GM23338 (cell line): ENCODE measurements around the gene OPALIN. TPM values are rescaled to one million over a fixed set of nuclear protein-coding genes. Genes with fewer than 3 reads are reported as not detected.

Source experiments
- ATAC-seq: fragments of 200-7000 bp; cut with Tn5 transposase; 3 replicates; pipeline ENCODE4 v1.9.1; 2020
- DNase-seq: peaks from one replicate; pipeline ENCODE4 v3.0.0-alpha.2; 2015; ENCODE audit warnings: low spot score
- H2AFZ ChIP-seq: fragments of 200-600 bp; sonication (generic); 2 replicates; pipeline ENCODE4 v1.8.0; 2016; ENCODE audit warnings: antibody characterized with exemption, mild to moderate bottlenecking, moderate library complexity
- H3F3A ChIP-seq: fragments of 200-600 bp; sonication (generic); replicated peaks from 2 replicates; pipeline ENCODE4 v1.8.0; 2017; ENCODE audit warnings: antibody characterized with exemption, mixed run types, low read depth
- H3K27ac ChIP-seq: fragments of 200-600 bp; sonication (generic); 2 replicates; pipeline ENCODE4 v1.6.1; 2016; ENCODE audit warnings: low read depth
- H3K27me3 ChIP-seq: fragments of 200-600 bp; sonication (generic); 2 replicates; pipeline ENCODE4 v1.8.0; 2016; ENCODE audit warnings: mild to moderate bottlenecking, mixed run types, moderate library complexity; ENCODE audit not compliant: insufficient read depth
- H3K36me3 ChIP-seq: fragments of 200-600 bp; sonication (generic); 2 replicates; pipeline ENCODE4 v1.8.0; 2016; ENCODE audit warnings: mild to moderate bottlenecking; ENCODE audit not compliant: insufficient read depth
- H3K4me1 ChIP-seq: fragments of 200-600 bp; sonication (generic); 2 replicates; pipeline ENCODE4 v1.8.0; 2016; ENCODE audit warnings: mild to moderate bottlenecking, moderate library complexity; ENCODE audit not compliant: insufficient read depth
- H3K4me2 ChIP-seq: fragments of 200-600 bp; sonication (generic); 2 replicates; pipeline ENCODE4 v1.7.1; 2017; ENCODE audit warnings: mixed run types
- H3K4me3 ChIP-seq: fragments of 200-600 bp; sonication (generic); 2 replicates; pipeline ENCODE4 v1.6.1; 2016; ENCODE audit warnings: mixed run types
- H3K79me2 ChIP-seq: fragments of 200-600 bp; sonication (generic); replicated peaks from 2 replicates; pipeline ENCODE4 v1.8.0; 2017; ENCODE audit warnings: mild to moderate bottlenecking; ENCODE audit not compliant: insufficient read depth
- H3K9me2 ChIP-seq: fragments of 200-600 bp; sonication (generic); 2 replicates; pipeline ENCODE4 v1.8.0; 2017; ENCODE audit not compliant: insufficient read depth
- H4K20me1 ChIP-seq: fragments of 200-600 bp; sonication (generic); replicated peaks from 2 replicates; pipeline ENCODE4 v1.8.0; 2017; ENCODE audit warnings: mild to moderate bottlenecking; ENCODE audit not compliant: insufficient read depth
- H3K27ac Mint-ChIP-seq: 2 replicates; pipeline ENCODE4 v1.8.0; 2020; ENCODE audit warnings: inconsistent platforms, mild to moderate bottlenecking, moderate library complexity, mixed read lengths
- H3K27me3 Mint-ChIP-seq: 3 replicates; pipeline ENCODE4 v1.8.0; 2022; ENCODE audit warnings: low read depth, mild to moderate bottlenecking, moderate library complexity, mixed read lengths, inconsistent platforms; ENCODE audit not compliant: insufficient read depth, poor library complexity
- H3K36me3 Mint-ChIP-seq: 3 replicates; pipeline ENCODE4 v1.8.0; 2021; ENCODE audit warnings: low read depth, mild to moderate bottlenecking, inconsistent platforms, moderate library complexity, mixed read lengths
- H3K4me1 Mint-ChIP-seq: 3 replicates; pipeline ENCODE4 v1.8.0; 2020; ENCODE audit warnings: mild to moderate bottlenecking, inconsistent platforms, mixed read lengths
- H3K4me3 Mint-ChIP-seq: 3 replicates; pipeline ENCODE4 v1.8.0; 2021; ENCODE audit warnings: moderate library complexity, mild to moderate bottlenecking, inconsistent platforms, mixed read lengths
- H3K9me3 Mint-ChIP-seq: 3 replicates; pipeline ENCODE4 v1.8.0; 2020; ENCODE audit warnings: moderate library complexity, mild to moderate bottlenecking, inconsistent platforms, mixed read lengths
- CREB1 ChIP-seq: fragments of 250-450 bp; sonication (Bioruptor Pico); IDR thresholded peaks from 2 replicates; pipeline ENCODE4 v1.5.0; 2020; ENCODE audit warnings: low read depth, mild to moderate bottlenecking, moderate library complexity
- EZH2phosphoT487 ChIP-seq: fragments of 200-600 bp; sonication (generic); IDR thresholded peaks from one replicate; pipeline ENCODE4 v1.8.1; 2018; ENCODE audit warnings: antibody characterized with exemption; ENCODE audit not compliant: unreplicated experiment
- JUNB ChIP-seq: IDR thresholded peaks from one replicate; pipeline ENCODE4 v1.6.1; 2016; ENCODE audit warnings: antibody characterized with exemption; ENCODE audit not compliant: unreplicated experiment
- POLR2AphosphoS5 ChIP-seq: IDR thresholded peaks from 2 replicates; pipeline ENCODE4 v1.6.1; 2016; ENCODE audit warnings: antibody characterized with exemption, low read depth
- REST ChIP-seq: IDR thresholded peaks from one replicate; pipeline ENCODE4 v1.6.1; 2018; ENCODE audit warnings: antibody characterized with exemption; ENCODE audit not compliant: unreplicated experiment
- ZNF462 ChIP-seq: fragments of 250-450 bp; sonication (Bioruptor Pico); IDR thresholded peaks from 2 replicates; pipeline ENCODE4 v1.5.0; 2020; ENCODE audit warnings: mild to moderate bottlenecking, moderate library complexity
- polyA plus RNA-seq: library from polyadenylated mRNA; unstranded; fragments of >200 nt; fragmentation: Nextera tagmentation; extraction: Ambion mirVana; gene quantifications from 2 replicates; pipeline ENCODE4 v1.2.1, GENCODE V29; 2016
- total RNA-seq: library from RNA; depleted of rRNA; stranded (reverse); fragments of >200 nt; shearing (Covaris generic); gene quantifications from 2 replicates; pipeline ENCODE4 v1.2.3, GENCODE V29; 2014

OPALIN gene
- total and polyA plus RNA-seq, 2 experiments from 2014 or later, result not detected

- Mint-ChIP-seq H3K4me1 (peaks cover 55% of the 10 kb centered on the region), H3K27me3 (peaks cover under 1% of the 10 kb centered on the region), H3K36me3 (no peaks in the 10 kb centered on the region), H3K4me3 (no peak overlapping the region; the same call in 2 of the 3 replicates), H3K27ac (peak overlapping the region; percentile 90), H3K9me3 (no peaks in the 10 kb centered on the region)
- no peak overlapping the region for H2AFZ ChIP-seq
- H3K4me3 ChIP-seq, result no peak overlapping the region
- H3K36me3 ChIP-seq, result no peaks in the 10 kb centered on the region
- peaks cover 30% of the 10 kb centered on the region for H3K4me1 ChIP-seq
- H3K27me3 ChIP-seq, result no peaks in the 10 kb centered on the region
- no peaks in the 10 kb centered on the region for H3K79me2 ChIP-seq
- peak overlapping the region; percentile 36; the same call in 1 of the 2 replicates for H3K4me2 ChIP-seq
- TF ChIP-seq JUNB, result no peak
- no peak for TF ChIP-seq EZH2phosphoT487
- no peak for DNase-seq
- no peaks in the 10 kb centered on the region for H3K9me2 ChIP-seq
- 0 out of 2 replicates have a peak, but pooled peaks cover 6% of the 10 kb centered on the region for H3F3A ChIP-seq
- H3K27ac ChIP-seq, result peak overlapping the region; percentile 85
- H4K20me1 ChIP-seq, result no peaks in the 10 kb centered on the region
- no peak for ATAC-seq
Measured at GRCh38 chr10:96311180-96311715, 47.6 kb downstream of the OPALIN start.

- H4K20me1 ChIP-seq, result no peaks in the 10 kb centered on the region
- Mint-ChIP-seq H3K36me3 (no peaks in the 10 kb centered on the region), H3K4me1 (peaks cover 50% of the 10 kb centered on the region), H3K4me3 (peak overlapping the region; percentile 35), H3K27me3 (no peaks in the 10 kb centered on the region), H3K9me3 (no peaks in the 10 kb centered on the region), H3K27ac (peak overlapping the region; percentile 98)
- H3K4me1 ChIP-seq, result peaks cover 30% of the 10 kb centered on the region
- no peak overlapping the region for H2AFZ ChIP-seq
- no peaks in the 10 kb centered on the region for H3K9me2 ChIP-seq
- peak; percentile 50 for DNase-seq
- peak; percentile 25 for ATAC-seq
- H3K36me3 ChIP-seq, result no peaks in the 10 kb centered on the region
- no peak overlapping the region for H3K4me3 ChIP-seq
- H3K27me3 ChIP-seq, result no peaks in the 10 kb centered on the region
- peak overlapping the region; percentile 85 for H3K27ac ChIP-seq
- H3K79me2 ChIP-seq, result no peaks in the 10 kb centered on the region
- TF ChIP-seq CREB1 (CRISPR knock-in tag), result no peak
- TF ChIP-seq POLR2AphosphoS5, result no peak
- H3K4me2 ChIP-seq, result peak overlapping the region; percentile 36
- H3F3A ChIP-seq, result 0 out of 2 replicates have a peak, but pooled peaks cover 6% of the 10 kb centered on the region
Measured at GRCh38 chr10:96310321-96310669, 48.5 kb downstream of the OPALIN start.

DNA sequence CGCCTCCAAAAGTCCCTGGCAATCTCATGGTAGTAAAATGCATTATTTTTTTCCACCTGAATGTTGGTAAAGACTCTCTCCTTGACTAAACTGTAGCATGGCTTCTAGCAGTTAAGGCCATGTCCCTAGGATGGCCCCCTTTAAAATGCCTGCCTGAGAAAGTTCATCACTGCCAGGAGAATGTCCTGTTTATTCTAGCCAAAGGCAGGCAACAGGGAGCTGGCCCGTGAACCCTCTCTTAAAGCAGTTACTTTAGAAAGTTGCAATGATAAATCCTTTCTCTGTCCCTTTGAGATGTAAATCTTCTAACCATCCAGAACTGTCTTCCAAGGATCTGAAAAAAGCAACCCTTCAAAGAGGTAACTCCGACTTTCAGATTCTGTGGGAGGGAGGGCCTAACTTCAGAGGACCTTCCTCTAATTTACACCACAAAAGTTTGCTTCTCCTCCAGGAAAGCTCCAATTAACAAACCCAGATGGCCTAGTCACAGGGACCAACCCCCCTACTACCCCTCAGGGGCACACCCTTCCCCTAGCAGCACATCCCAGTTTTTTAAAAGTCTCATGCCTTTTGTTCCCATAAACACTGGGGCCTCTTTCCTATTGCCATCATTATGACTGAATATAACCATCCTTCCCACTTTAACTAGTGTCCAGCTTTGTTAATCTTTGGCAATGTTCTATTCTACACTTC, 49.0 kb downstream of the OPALIN start:
- H3K27me3 ChIP-seq, result no peaks in the 10 kb centered on the region
- ATAC-seq (peak; percentile 96), DNase-seq (peak; percentile 98)
- peak overlapping the region; percentile 98 for H3K27ac Mint-ChIP-seq
- H3K4me1 ChIP-seq, result peaks cover 30% of the 10 kb centered on the region
- 0 out of 2 replicates have a peak, but pooled peaks cover 6% of the 10 kb centered on the region for H3F3A ChIP-seq
- no peaks in the 10 kb centered on the region for H3K36me3 Mint-ChIP-seq
- peak overlapping the region; percentile 57 for H3K4me3 Mint-ChIP-seq
- no peaks in the 10 kb centered on the region for H3K9me3 Mint-ChIP-seq
- peak overlapping the region; percentile 93 for H3K27ac ChIP-seq
- H3K4me1 Mint-ChIP-seq, result peaks cover 49% of the 10 kb centered on the region
- H3K79me2 ChIP-seq, result no peaks in the 10 kb centered on the region
- 0 out of 2 replicates have a peak overlapping the region, but pooled peaks have one; percentile 9 for H3K4me3 ChIP-seq
- H2AFZ ChIP-seq, result no peak overlapping the region
- no peaks in the 10 kb centered on the region for H3K27me3 Mint-ChIP-seq
- H3K9me2 ChIP-seq, result no peaks in the 10 kb centered on the region
- H4K20me1 ChIP-seq, result no peaks in the 10 kb centered on the region
- peak overlapping the region; percentile 28 for H3K4me2 ChIP-seq
- H3K36me3 ChIP-seq, result no peaks in the 10 kb centered on the region
- TF ChIP-seq REST, result no peak
- TF ChIP-seq ZNF462, result peak; percentile 63; the same call in 1 of the 2 replicates
